ENCODE results near the gene CHADL.

DNA sequence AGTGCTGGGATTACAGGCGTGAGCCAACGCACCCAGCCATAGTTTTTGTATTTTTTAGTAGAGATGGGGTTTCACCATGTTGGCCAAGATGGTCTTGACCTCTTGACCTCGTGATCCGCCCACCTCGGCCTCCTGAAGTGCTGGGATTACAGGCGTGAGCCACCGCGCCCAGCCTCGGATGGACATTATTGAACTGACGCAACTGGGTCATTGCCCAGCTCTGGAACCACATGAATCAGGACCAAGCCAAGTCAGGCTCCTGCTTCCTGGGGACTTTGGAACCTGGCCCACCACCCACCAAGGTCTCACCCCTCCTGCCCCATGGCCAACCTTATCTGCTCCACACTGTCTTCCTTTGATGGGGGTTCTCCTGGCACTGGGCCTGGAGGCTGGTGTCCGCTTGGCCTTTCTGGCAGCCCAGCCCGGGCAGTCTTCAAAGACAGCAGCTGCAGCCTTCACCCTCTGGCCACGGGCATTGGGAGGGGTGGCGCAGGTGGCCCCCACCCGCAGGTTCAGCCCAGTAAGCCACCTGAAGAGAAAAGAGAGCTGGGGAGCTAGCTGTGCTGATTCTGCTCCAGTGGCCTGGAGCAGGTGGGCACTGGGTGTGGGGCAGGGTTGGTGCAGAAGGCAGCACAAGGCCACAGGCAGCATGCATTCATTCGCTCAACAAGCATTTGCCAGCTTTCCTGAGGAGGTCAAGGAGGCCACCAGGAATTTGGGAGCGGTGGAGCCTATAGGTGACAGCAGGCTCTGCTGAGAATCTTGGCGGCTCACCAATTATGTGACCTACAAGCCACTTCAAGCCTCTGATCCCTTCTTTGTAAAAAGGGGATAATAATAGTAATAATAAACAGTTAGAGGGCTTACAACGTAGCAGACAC, 5.7 kb downstream of the CHADL start:
- TF ChIP-seq, protein P1, sequence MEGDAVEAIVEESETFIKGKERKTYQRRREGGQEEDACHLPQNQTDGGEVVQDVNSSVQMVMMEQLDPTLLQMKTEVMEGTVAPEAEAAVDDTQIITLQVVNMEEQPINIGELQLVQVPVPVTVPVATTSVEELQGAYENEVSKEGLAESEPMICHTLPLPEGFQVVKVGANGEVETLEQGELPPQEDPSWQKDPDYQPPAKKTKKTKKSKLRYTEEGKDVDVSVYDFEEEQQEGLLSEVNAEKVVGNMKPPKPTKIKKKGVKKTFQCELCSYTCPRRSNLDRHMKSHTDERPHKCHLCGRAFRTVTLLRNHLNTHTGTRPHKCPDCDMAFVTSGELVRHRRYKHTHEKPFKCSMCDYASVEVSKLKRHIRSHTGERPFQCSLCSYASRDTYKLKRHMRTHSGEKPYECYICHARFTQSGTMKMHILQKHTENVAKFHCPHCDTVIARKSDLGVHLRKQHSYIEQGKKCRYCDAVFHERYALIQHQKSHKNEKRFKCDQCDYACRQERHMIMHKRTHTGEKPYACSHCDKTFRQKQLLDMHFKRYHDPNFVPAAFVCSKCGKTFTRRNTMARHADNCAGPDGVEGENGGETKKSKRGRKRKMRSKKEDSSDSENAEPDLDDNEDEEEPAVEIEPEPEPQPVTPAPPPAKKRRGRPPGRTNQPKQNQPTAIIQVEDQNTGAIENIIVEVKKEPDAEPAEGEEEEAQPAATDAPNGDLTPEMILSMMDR (IDR thresholded peaks at IDR 0.05 in 4 of 5, conservative IDR thresholded peaks at IDR 0.05 in 1 of 5), result no peak
- no peak for TF ChIP-seq POLR2A (IDR thresholded peaks at IDR 0.05)
